Panc1 (cell line): ENCODE results near the gene GIMAP1. TPM values are rescaled to one million over a fixed set of nuclear protein-coding genes. Genes with fewer than 3 reads are reported as not detected.

Source experiments
- ATAC-seq: fragments of 200-7000 bp; cut with Tn5 transposase; 2 replicates; pipeline ENCODE4 v1.9.1; 2020; ENCODE audit warnings: mild to moderate bottlenecking, moderate library complexity
- BruUV-seq: library from RNA; stranded (reverse); fragments of 400-500 nt; replicated peaks from 2 replicates; lab custom pipeline; 2021; lab: Mats Ljungman, UMichigan
- CTCF ChIA-PET: fragments of 300-600 bp; sonication (Branson Sonifier 250); formaldehyde crosslinking; loops from one replicate; lab custom pipeline; 2022; ENCODE audit warnings: antibody characterized with exemption; lab: Charles Lee
- POLR2A ChIA-PET: fragments of 300-600 bp; sonication (Branson Sonifier 250); formaldehyde crosslinking; loops from one replicate; lab custom pipeline; 2022; ENCODE audit warnings: antibody characterized with exemption; lab: Charles Lee
- DNase-seq: peaks from one replicate; pipeline ENCODE4 v3.0.0-alpha.2; 2010; ENCODE audit warnings: low read depth, low spot score
- H3K27ac ChIP-seq: 2 replicates; pipeline ENCODE4 v1.5.1; 2011; ENCODE audit warnings: mild to moderate bottlenecking, low read length, inconsistent platforms
- H3K27me3 ChIP-seq: fragments of 200-500 bp; sonication (Bioruptor generic); 2 replicates; pipeline ENCODE4 v1.6.0; 2014; ENCODE audit warnings: low read length, inconsistent platforms; ENCODE audit not compliant: control insufficient read depth, insufficient read depth
- H3K36me3 ChIP-seq: fragments of 200-500 bp; sonication (Bioruptor generic); 2 replicates; pipeline ENCODE4 v1.5.1; 2014; ENCODE audit warnings: inconsistent platforms, mild to moderate bottlenecking, low read length, moderate library complexity; ENCODE audit not compliant: control insufficient read depth, insufficient read depth
- H3K4me1 ChIP-seq: 2 replicates; pipeline ENCODE4 v1.5.1; 2011; ENCODE audit warnings: inconsistent platforms, mild to moderate bottlenecking, low read length, moderate library complexity; ENCODE audit not compliant: control insufficient read depth, insufficient read depth
- H3K4me3 ChIP-seq, 2 experiments: 2 replicates each; pipeline ENCODE4 v1.5.1; 2011 to 2012; ENCODE audit warnings: low read depth in 2 of 2, low read length in 2 of 2, mild to moderate bottlenecking in 2 of 2, inconsistent platforms in 1 of 2, moderate library complexity in 1 of 2
- H3K9me3 ChIP-seq: fragments of 200-500 bp; sonication (Bioruptor generic); 2 replicates; pipeline ENCODE4 v1.5.1; 2014; ENCODE audit warnings: low read depth, mild to moderate bottlenecking, inconsistent platforms, low read length, moderate library complexity; ENCODE audit not compliant: control insufficient read depth, insufficient read depth
- POLR2AphosphoS5 ChIP-seq: IDR thresholded peaks from 2 replicates; pipeline ENCODE4 v1.6.1; 2012; ENCODE audit warnings: mild to moderate bottlenecking, low read depth, low read length, moderate library complexity
- SIN3A ChIP-seq: IDR thresholded peaks from 2 replicates; pipeline ENCODE4 v1.6.1; 2012; ENCODE audit warnings: low read depth, mild to moderate bottlenecking, low read length, moderate library complexity, borderline replicate concordance; ENCODE audit not compliant: insufficient read depth
- TCF7L2 ChIP-seq: IDR thresholded peaks from 2 replicates; pipeline ENCODE4 v1.6.1; 2011; ENCODE audit warnings: mild to moderate bottlenecking, low read depth, low read length, inconsistent platforms
- in situ Hi-C: cut with HindIII; loops from 2 replicates; pipeline ENCODE4 v1.10.0; 2016; ENCODE audit warnings: low sequenced_read_pairs, low pct_unique_long_range_greater_than_20kb
- intact Hi-C: fragments of 100-400 bp; cut with micrococcal nuclease; formaldehyde crosslinking; loops from one replicate; pipeline ENCODE4 v1.10.0; 2022; ENCODE audit not compliant: unreplicated experiment
- total RNA-seq: library from RNA; stranded (reverse); gene quantifications from one replicate; pipeline ENCODE4 v1.2.1, GENCODE V29; 2021; ENCODE audit not compliant: unreplicated experiment
- TF ChIP-seq, protein P1 (sequence below), 2 experiments: IDR thresholded peaks; 2 replicates each; pipeline ENCODE4 v1.6.1; 2011 to 2012; ENCODE audit warnings: low read depth in 2 of 2, control low read depth in 1 of 2, low read length in 1 of 2, mild to moderate bottlenecking in 1 of 2, moderate library complexity in 1 of 2; ENCODE audit not compliant: insufficient read depth in 1 of 2
- TF ChIP-seq, protein P2 (sequence below): fragments of 450-650 bp; IDR thresholded peaks from 2 replicates; pipeline ENCODE4 v1.5.1; 2017; ENCODE audit warnings: mild to moderate bottlenecking

GIMAP1 gene
- total RNA-seq, 1 experiment from 2014 or later, result 0.05 TPM

DNA sequence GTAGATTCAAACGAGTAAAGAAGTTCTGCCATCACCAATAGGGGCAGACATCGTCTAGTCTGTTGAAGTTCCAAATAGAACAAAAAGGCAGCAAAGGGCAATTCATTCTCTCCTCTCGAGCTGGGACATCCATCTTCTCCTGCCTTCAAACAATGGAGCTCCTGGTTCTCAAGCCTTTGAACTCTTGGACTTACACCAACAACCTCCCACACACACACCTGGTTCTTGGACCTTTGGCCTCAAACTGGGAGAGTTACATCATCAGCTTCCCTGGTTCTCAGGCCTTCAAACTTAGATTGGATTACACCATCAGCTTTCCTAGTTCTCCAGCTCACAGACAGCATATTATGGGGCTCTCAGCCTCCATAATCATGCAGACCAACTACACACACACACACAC lies 11.0 kb downstream of the GIMAP1 start:
- ATAC-seq, result no peak
- CTCF ChIA-PET, result no interaction called here
- H3K27me3 ChIP-seq, result no peaks in the 10 kb centered on the region; the same call in 1 of the 2 replicates
- no TSS peak for BruUV-seq
- H3K9me3 ChIP-seq, result peaks cover 4% of the 10 kb centered on the region; the same call in 1 of the 2 replicates
- TF ChIP-seq, protein P1, sequence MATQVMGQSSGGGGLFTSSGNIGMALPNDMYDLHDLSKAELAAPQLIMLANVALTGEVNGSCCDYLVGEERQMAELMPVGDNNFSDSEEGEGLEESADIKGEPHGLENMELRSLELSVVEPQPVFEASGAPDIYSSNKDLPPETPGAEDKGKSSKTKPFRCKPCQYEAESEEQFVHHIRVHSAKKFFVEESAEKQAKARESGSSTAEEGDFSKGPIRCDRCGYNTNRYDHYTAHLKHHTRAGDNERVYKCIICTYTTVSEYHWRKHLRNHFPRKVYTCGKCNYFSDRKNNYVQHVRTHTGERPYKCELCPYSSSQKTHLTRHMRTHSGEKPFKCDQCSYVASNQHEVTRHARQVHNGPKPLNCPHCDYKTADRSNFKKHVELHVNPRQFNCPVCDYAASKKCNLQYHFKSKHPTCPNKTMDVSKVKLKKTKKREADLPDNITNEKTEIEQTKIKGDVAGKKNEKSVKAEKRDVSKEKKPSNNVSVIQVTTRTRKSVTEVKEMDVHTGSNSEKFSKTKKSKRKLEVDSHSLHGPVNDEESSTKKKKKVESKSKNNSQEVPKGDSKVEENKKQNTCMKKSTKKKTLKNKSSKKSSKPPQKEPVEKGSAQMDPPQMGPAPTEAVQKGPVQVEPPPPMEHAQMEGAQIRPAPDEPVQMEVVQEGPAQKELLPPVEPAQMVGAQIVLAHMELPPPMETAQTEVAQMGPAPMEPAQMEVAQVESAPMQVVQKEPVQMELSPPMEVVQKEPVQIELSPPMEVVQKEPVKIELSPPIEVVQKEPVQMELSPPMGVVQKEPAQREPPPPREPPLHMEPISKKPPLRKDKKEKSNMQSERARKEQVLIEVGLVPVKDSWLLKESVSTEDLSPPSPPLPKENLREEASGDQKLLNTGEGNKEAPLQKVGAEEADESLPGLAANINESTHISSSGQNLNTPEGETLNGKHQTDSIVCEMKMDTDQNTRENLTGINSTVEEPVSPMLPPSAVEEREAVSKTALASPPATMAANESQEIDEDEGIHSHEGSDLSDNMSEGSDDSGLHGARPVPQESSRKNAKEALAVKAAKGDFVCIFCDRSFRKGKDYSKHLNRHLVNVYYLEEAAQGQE (IDR thresholded peaks at IDR 0.05; ENCODE audit: insufficient read depth in 1 of 2, low read depth in 2 of 2, low read length in 1 of 2), result no peak
- TF ChIP-seq TCF7L2, result no peak
- TF ChIP-seq POLR2AphosphoS5, result no peak
- TF ChIP-seq SIN3A, result no peak
- TF ChIP-seq, protein P2, sequence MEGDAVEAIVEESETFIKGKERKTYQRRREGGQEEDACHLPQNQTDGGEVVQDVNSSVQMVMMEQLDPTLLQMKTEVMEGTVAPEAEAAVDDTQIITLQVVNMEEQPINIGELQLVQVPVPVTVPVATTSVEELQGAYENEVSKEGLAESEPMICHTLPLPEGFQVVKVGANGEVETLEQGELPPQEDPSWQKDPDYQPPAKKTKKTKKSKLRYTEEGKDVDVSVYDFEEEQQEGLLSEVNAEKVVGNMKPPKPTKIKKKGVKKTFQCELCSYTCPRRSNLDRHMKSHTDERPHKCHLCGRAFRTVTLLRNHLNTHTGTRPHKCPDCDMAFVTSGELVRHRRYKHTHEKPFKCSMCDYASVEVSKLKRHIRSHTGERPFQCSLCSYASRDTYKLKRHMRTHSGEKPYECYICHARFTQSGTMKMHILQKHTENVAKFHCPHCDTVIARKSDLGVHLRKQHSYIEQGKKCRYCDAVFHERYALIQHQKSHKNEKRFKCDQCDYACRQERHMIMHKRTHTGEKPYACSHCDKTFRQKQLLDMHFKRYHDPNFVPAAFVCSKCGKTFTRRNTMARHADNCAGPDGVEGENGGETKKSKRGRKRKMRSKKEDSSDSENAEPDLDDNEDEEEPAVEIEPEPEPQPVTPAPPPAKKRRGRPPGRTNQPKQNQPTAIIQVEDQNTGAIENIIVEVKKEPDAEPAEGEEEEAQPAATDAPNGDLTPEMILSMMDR, result no peak
- POLR2A ChIA-PET, result no interaction called here
- in situ Hi-C loops, result no loop called here
- no peak overlapping the region for H3K27ac ChIP-seq
- H3K4me1 ChIP-seq, result no peaks in the 10 kb centered on the region
- DNase-seq, result no peak
- intact Hi-C loops, result no loop called here
- no peaks in the 10 kb centered on the region for H3K36me3 ChIP-seq
- H3K4me3 ChIP-seq, result no peak overlapping the region

DNA sequence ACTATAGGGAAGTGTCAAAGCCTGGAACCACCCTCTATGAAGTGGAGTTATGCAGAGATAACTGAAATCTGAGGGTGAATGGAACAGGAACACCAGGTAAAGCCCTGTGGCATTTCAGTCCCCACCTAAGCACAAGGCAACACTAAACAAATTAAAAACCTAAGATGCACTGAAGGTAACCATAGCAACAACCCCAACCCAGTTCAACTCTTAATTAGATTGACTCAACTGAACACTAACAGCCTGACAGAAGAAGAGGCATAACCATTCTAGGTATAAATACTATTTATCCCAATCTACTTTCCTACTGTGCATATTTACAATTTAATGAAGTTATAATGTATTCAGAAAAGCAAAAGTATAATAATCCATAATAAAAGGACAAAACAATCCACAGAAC lies 11.6 kb downstream of the GIMAP1 start:
- H3K36me3 ChIP-seq, result no peaks in the 10 kb centered on the region
- no peak for ATAC-seq
- no peaks in the 10 kb centered on the region; the same call in 1 of the 2 replicates for H3K27me3 ChIP-seq
- in situ Hi-C loops (no loop called here), intact Hi-C loops (no loop called here)
- DNase-seq, result no peak
- TF ChIP-seq, protein P2, result no peak
- TF ChIP-seq TCF7L2 (no peak), SIN3A (no peak), POLR2AphosphoS5 (no peak)
- TF ChIP-seq, protein P1 (IDR thresholded peaks at IDR 0.05; ENCODE audit: insufficient read depth in 1 of 2, low read depth in 2 of 2, low read length in 1 of 2), result no peak
- H3K4me1 ChIP-seq, result no peaks in the 10 kb centered on the region
- peaks cover 4% of the 10 kb centered on the region; the same call in 1 of the 2 replicates for H3K9me3 ChIP-seq
- no peak overlapping the region for H3K27ac ChIP-seq
- no peak overlapping the region for H3K4me3 ChIP-seq
- BruUV-seq, result no TSS peak
- POLR2A ChIA-PET, result no interaction called here
- CTCF ChIA-PET, result no interaction called here
